ENCODE data around the gene DNAJC1. TPM values are rescaled to one million over a fixed set of nuclear protein-coding genes. Genes with fewer than 3 reads are reported as not detected.

Gene DNAJC1
- total and polyA plus RNA-seq, 7 donors: 9.9 to 135 (median 51.9) TPM

GRCh38 chr10:21978191-21978862, 25.2 kb downstream of the DNAJC1 start:
- TF ChIP-seq POLR2AphosphoS5 (IDR thresholded peaks at IDR 0.05) (no peak), POLR2A (IDR thresholded peaks at IDR 0.05) (no peak), CTCF (IDR thresholded peaks at IDR 0.05) (no peak), EP300 (IDR thresholded peaks at IDR 0.05) (no peak)
- WGBS, 2 donors: 12 to 43% methylated on average over 1 of the region's 1 CpG
- Histone ChIP-seq H3K36me3 (no peaks in the 10 kb centered on the region), H3K27me3 (no peaks in the 10 kb centered on the region), H3K4me1 (peaks cover 0 to 17% (median 2%) of the 10 kb centered on the region in 4 donors), H3K27ac (no peak overlapping the region), H3K4me3 (no peak overlapping the region), H3K9me3 (no peaks in the 10 kb centered on the region)
- intact Hi-C loops (cut with DNase I): no loop called here
- no peak for DNase-seq

GRCh38 chr10:21976739-21977138, 26.8 kb downstream of the DNAJC1 start:
- no peak overlapping the region for H3K27ac ChIP-seq
- no peaks in the 10 kb centered on the region for H3K9me3 ChIP-seq
- intact Hi-C loops (cut with DNase I): no loop called here
- no peaks in the 10 kb centered on the region for H3K36me3 ChIP-seq
- H3K27me3 ChIP-seq: no peaks in the 10 kb centered on the region
- DNase-seq: no peak
- TF ChIP-seq CTCF (IDR thresholded peaks at IDR 0.05): no peak
- no peak for TF ChIP-seq EP300 (IDR thresholded peaks at IDR 0.05)
- no peak for TF ChIP-seq POLR2AphosphoS5 (IDR thresholded peaks at IDR 0.05)
- no peak for TF ChIP-seq POLR2A (IDR thresholded peaks at IDR 0.05)
- peaks cover 0 to 17% (median 2%) of the 10 kb centered on the region in 4 donors for H3K4me1 ChIP-seq
- WGBS, 2 donors: 95% methylated on average over 7 of the region's 7 CpGs
- H3K4me3 ChIP-seq: no peak overlapping the region

GRCh38 chr10:21976280-21976679, 27.2 kb downstream of the DNAJC1 start:
- Histone ChIP-seq H3K36me3 (no peaks in the 10 kb centered on the region), H3K27me3 (no peaks in the 10 kb centered on the region), H3K4me1 (peaks cover 0 to 17% (median 2%) of the 10 kb centered on the region in 4 donors), H3K9me3 (no peaks in the 10 kb centered on the region), H3K27ac (no peak overlapping the region), H3K4me3 (no peak overlapping the region)
- intact Hi-C loops (cut with DNase I): no loop called here
- 60 to 78% methylated on average over 2 of the region's 2 CpGs for WGBS, 2 donors
- TF ChIP-seq POLR2AphosphoS5 (IDR thresholded peaks at IDR 0.05) (no peak), CTCF (IDR thresholded peaks at IDR 0.05) (no peak), POLR2A (IDR thresholded peaks at IDR 0.05) (no peak), EP300 (IDR thresholded peaks at IDR 0.05) (no peak)
- DNase-seq: no peak

- WGBS, 2 donors: 26 to 59% methylated on average over 1 of the region's 1 CpG
- Histone ChIP-seq H3K36me3 (no peaks in the 10 kb centered on the region), H3K4me1 (peaks cover 0 to 17% (median 0%) of the 10 kb centered on the region in 4 donors), H3K9me3 (no peaks in the 10 kb centered on the region), H3K4me3 (no peak overlapping the region), H3K27me3 (no peaks in the 10 kb centered on the region), H3K27ac (no peak overlapping the region)
- no peak for DNase-seq
- TF ChIP-seq EP300 (IDR thresholded peaks at IDR 0.05) (no peak), POLR2A (IDR thresholded peaks at IDR 0.05) (no peak), CTCF (IDR thresholded peaks at IDR 0.05) (no peak)
- intact Hi-C loops (cut with DNase I): no loop called here
These were observed 28.0 kb downstream of the DNAJC1 start for GRCh38 chr10:21975378-21975990.

All from sigmoid colon (tissue), 7 donors.